Heart right ventricle (tissue), 16 donors: ENCODE results near the gene SLC2A10. TPM values are rescaled to one million over a fixed set of nuclear protein-coding genes. Genes with fewer than 3 reads are reported as not detected.

Experiments used
- ATAC-seq, 8 donors: fragments of 200-7000 bp; cut with Tn5 transposase; one replicate each; pipeline ENCODE4 v1.9.1; 2020; ENCODE audit warnings: mild to moderate bottlenecking in 8 of 8, moderate library complexity in 8 of 8, moderate number of reproducible peaks in 1 of 8
- DNase-seq, 2 donors: peaks; one replicate each; pipeline ENCODE4 v3.0.0-alpha.2; 2020
- H3K27ac ChIP-seq, 10 donors: fragments of 200-600 bp; sonication (generic) in 2 of 10; one replicate each; pipeline versions ENCODE4 v1.5.0 to v1.8.0; 2020 to 2022; ENCODE audit warnings: mild to moderate bottlenecking in 3 of 10
- H3K27me3 ChIP-seq, 7 donors: fragments of 200-600 bp; one replicate each; pipeline ENCODE4 v1.8.0; 2021 to 2022; ENCODE audit warnings: mild to moderate bottlenecking in 2 of 7
- H3K36me3 ChIP-seq, 9 donors: fragments of 200-600 bp; sonication (generic) in 1 of 9; one replicate each; pipeline versions ENCODE4 v1.5.0 to v1.8.0; 2020 to 2022; ENCODE audit warnings: mild to moderate bottlenecking in 2 of 9
- H3K4me1 ChIP-seq, 9 donors: fragments of 200-600 bp; sonication (generic) in 1 of 9; one replicate each; pipeline versions ENCODE4 v1.5.0 to v1.8.0; 2020 to 2022; ENCODE audit warnings: mild to moderate bottlenecking in 4 of 9
- H3K4me3 ChIP-seq, 10 donors: fragments of 200-600 bp; sonication (generic) in 2 of 10; one replicate each; pipeline versions ENCODE4 v1.5.0 to v1.8.0; 2020 to 2022; ENCODE audit warnings: mild to moderate bottlenecking in 7 of 10, moderate library complexity in 2 of 10
- H3K9me3 ChIP-seq, 11 donors: fragments of 200-600 bp in 10 of 11; sonication (generic) in 2 of 11; one replicate each; pipeline versions ENCODE4 v1.5.0 to v1.8.0; 2013 to 2022; ENCODE audit warnings: mild to moderate bottlenecking in 2 of 11, control low read depth in 1 of 11, moderate library complexity in 1 of 11
- WGBS, 2 donors: extraction: QIAGEN DNeasy Blood & Tissue Kit; methylation state at CpG; one replicate each; pipeline ENCODE4 v1.1.7; 2013; ENCODE audit warnings: inconsistent platforms in 1 of 2; 5-methylcytosine and 5-hydroxymethylcytosine counted together
- intact Hi-C, 10 donors: fragments of 100-400 bp; cut with DNase I; formaldehyde crosslinking; loops; one replicate each; pipeline versions ENCODE4 v1.11.1 to v1.14.2; 2022
- polyA plus RNA-seq, 2 donors: library from polyadenylated mRNA; stranded (reverse); fragments of 200-250 nt; gene quantifications; one replicate each; pipeline ENCODE4 v1.2.3, GENCODE V29; 2013
- total RNA-seq, 10 donors: library from RNA; stranded (reverse); fragmentation: NEBNext Ultra II Directional in 3 of 10; extraction: Animal tissue kit (Norgen Biotek cat#: 25700) in 3 of 10; gene quantifications; one replicate each; pipeline versions ENCODE4 v1.2.1 to v1.2.4, GENCODE V29; 2021 to 2023
- TF ChIP-seq, protein P1 (sequence below), 9 donors: fragments of 200-600 bp; sonication (generic) in 2 of 9; IDR thresholded peaks; one replicate each; pipeline versions ENCODE4 v1.5.0 to v1.8.0; 2021 to 2022; ENCODE audit warnings: antibody characterized with exemption in 9 of 9, mild to moderate bottlenecking in 5 of 9, moderate library complexity in 1 of 9
- donor health status: Arrhythmogenic right ventricular cardiomyopathy.
- donor health status: ischemic (EF 13 %, LVEDD 7.1; RV severe dilation, severe dysfunction).
- donor health status: healthy with polysubstance abuse.
- donor health status: DM: no; HTN: yes; CAD: no.
- donor health status: DM: no; HTN: no; CAD: no.
- donor health status: ischemic (EF 25% LVEDD 6.9; RV normal size, moderate dysfunction).
- donor health status: ischemic (EF 25% LVEDD 5.7; RV mildly dilated, moderate dysfunction).
- donor health status: healthy.
- donor health status: DM: yes; HTN: yes; CAD: no.
- donor health status: Ischemic cardiomyopathy.
- donor health status: ischemic (EF 35%, LVEDD 5.7; RV mildly dilated, moderate dysfunction).
- donor health status: nonischemic (EF 11% LVEDD 7.7; RV severe dilation, severe dysfunction).
- donor health status: DM: yes; HTN: yes; CAD: no.
- donor health status: PGD.
- donor health status: ischemic (EF 29% LVEDD 5.4; RV normal size, mild dysfunction).
- donor health status: nonischemic (EF 23%, LVEDD 6.1; RV moderate dilation, normal function).

Gene SLC2A10
- total and polyA plus RNA-seq, 12 donors, result 1.1 to 5.2 (median 2.5) TPM

DNA sequence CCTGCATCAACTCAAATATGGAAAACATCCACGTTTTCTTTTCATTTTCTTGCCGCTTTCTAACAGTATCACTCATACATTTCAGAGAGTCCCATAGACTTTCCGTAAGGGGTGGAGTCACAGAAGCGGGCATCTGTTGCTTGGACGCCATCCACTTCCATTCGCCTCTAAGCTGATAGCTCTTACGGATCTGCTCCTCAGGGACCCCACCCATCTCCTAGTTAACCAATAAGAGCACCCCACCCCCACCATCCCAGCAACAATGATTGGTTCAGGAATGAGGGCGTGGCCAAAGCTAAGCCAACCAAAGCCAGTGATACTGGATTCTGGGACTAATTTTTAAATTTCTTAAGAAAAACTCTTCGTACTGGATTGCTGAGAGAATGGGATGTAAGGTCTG, 42.4 kb downstream of the SLC2A10 start:
- Histone ChIP-seq H3K4me3 (no peak overlapping the region), H3K9me3 (no peaks in the 10 kb centered on the region), H3K36me3 (no peaks in the 10 kb centered on the region), H3K27ac (no peak overlapping the region), H3K4me1 (peaks cover 0 to 4% (median 0%) of the 10 kb centered on the region in 9 donors), H3K27me3 (peaks cover 0 to 23% (median 6%) of the 10 kb centered on the region in 7 donors)
- ATAC-seq (no peak), DNase-seq (no peak)
- intact Hi-C loops, result loop anchor here in 9 of 10 donors (1.0 to 10.0 kb wide), 5 partner anchors 398 to 1873 kb away; partner anchors contain the start of gene NCOA3 (in 1 of the 9)
- TF ChIP-seq, protein P1, sequence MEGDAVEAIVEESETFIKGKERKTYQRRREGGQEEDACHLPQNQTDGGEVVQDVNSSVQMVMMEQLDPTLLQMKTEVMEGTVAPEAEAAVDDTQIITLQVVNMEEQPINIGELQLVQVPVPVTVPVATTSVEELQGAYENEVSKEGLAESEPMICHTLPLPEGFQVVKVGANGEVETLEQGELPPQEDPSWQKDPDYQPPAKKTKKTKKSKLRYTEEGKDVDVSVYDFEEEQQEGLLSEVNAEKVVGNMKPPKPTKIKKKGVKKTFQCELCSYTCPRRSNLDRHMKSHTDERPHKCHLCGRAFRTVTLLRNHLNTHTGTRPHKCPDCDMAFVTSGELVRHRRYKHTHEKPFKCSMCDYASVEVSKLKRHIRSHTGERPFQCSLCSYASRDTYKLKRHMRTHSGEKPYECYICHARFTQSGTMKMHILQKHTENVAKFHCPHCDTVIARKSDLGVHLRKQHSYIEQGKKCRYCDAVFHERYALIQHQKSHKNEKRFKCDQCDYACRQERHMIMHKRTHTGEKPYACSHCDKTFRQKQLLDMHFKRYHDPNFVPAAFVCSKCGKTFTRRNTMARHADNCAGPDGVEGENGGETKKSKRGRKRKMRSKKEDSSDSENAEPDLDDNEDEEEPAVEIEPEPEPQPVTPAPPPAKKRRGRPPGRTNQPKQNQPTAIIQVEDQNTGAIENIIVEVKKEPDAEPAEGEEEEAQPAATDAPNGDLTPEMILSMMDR (IDR thresholded peaks at IDR 0.05), result no peak
- WGBS, 2 donors, result 65 to 66% methylated on average over 9 of the region's 9 CpGs

DNA sequence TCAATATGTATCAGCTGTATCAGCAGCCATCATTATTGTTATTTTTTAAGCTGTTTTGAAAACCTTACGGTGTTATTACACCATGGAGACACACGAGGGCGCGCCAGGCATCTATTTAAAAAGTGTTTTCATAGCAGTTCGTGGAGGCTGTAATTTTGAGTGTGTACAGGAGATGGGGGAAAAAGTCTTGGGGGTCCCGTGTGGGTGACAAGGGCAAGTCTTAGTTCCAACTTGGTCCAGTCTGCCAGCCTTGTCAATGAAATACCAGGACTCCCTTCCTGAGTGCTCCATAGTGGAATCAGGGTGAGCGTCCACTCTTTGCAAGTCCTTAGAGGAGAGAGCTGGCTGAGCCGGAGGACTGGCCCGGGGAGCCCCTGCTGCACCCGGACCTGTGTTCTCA, 43.3 kb downstream of the SLC2A10 start:
- Histone ChIP-seq H3K27me3 (peaks cover 0 to 23% (median 6%) of the 10 kb centered on the region in 7 donors), H3K36me3 (no peaks in the 10 kb centered on the region), H3K4me1 (peaks cover 0 to 4% (median 0%) of the 10 kb centered on the region in 9 donors), H3K27ac (no peak overlapping the region), H3K9me3 (no peaks in the 10 kb centered on the region), H3K4me3 (peak overlapping the region in 1 of 10 donors; percentile 14)
- ATAC-seq (peak in 4 of 8 donors; percentile 7 to 47 (median 37)), DNase-seq (peak; percentile 33 to 56)
- 12 to 16% methylated on average over 10 of the region's 10 CpGs for WGBS, 2 donors
- TF ChIP-seq, protein P1 (IDR thresholded peaks at IDR 0.05), result peak; percentile 34 to 83 (median 75)
- intact Hi-C loops, result loop anchor here in 9 of 10 donors (1.0 to 10.0 kb wide), 5 partner anchors 398 to 1872 kb away; partner anchors contain the start of gene NCOA3 (in 1 of the 9)

DNA sequence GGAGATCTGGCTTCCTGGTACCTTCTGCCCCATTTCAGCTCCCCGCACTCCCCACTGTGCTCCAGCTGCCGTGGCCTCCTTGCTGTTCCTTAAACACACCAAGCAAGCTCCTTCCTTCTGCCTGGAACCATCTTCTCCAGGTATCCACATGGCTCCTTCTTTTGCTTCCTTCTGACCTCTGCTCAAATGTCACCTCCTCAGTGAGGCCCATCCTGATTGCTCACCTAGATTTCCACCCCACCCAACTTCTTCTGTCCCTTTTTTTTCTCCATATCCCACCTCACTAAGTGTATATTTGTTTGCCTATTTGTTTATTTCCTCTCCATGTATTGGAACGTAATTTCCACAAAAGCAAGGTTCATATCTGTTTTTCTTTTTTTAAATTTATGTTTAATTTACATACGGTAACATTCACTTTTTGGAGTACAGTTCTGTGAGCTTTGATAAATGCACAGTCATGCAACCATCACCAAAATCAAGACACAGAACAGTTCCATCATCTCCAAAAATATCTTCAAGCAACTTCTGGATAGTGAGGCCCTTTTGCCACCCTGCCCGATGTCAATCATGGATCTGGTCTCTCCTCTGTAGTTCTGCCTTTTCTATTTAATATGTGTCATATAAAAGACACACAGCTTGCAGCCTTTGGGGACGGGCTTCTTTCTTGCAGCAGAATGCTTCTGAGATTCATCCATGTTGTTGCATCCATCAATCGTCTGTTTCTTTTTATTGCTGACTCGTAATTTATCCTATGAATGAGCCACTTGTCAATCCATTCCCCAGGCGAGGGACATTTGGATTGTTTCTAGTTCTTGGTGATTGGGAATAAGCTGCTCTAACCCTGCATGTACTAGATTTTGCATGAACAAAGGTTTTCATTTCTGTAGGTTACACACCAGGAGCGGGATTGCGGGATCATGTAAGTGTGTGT, 46.3 kb downstream of the SLC2A10 start:
- 90 to 91% methylated on average over 11 of the region's 11 CpGs for WGBS, 2 donors
- H3K27me3 ChIP-seq, result peaks cover 0 to 27% (median 6%) of the 10 kb centered on the region in 7 donors
- TF ChIP-seq, protein P1 (IDR thresholded peaks at IDR 0.05), result no peak
- intact Hi-C loops, result loop anchor here in 9 of 10 donors (5.0 to 10.0 kb wide), 6 partner anchors 392 to 1869 kb away; partner anchors contain the start of gene NCOA3 (in 1 of the 9)
- H3K36me3 ChIP-seq, result no peaks in the 10 kb centered on the region
- DNase-seq, result no peak
- no peak overlapping the region for H3K4me3 ChIP-seq
- no peak for ATAC-seq
- no peak overlapping the region for H3K27ac ChIP-seq
- no peaks in the 10 kb centered on the region for H3K9me3 ChIP-seq
- peaks cover 0 to 4% (median 0%) of the 10 kb centered on the region in 9 donors for H3K4me1 ChIP-seq

DNA sequence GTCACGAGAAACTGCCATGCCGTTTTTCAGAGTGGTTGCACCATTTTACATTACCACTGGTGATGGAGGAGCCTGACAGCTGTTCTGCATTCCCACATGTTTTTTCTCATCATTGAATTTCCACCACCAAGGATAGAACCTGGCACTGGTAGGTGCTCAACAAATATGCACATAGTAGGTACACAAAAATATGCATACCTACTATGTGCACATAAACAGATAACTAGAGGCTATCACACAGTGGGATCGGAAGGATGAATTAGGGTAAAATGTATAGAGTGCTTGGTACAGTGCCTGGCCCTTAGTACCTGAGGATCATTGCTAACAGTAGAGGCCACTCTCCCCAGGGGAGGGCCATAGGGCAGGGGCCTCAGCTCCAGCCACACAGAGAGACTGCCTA, 47.0 kb downstream of the SLC2A10 start:
- H3K4me3 ChIP-seq, result no peak overlapping the region
- H3K4me1 ChIP-seq, result peaks cover 0 to 4% (median 0%) of the 10 kb centered on the region in 9 donors
- TF ChIP-seq, protein P1 (IDR thresholded peaks at IDR 0.05), result no peak
- no peaks in the 10 kb centered on the region for H3K36me3 ChIP-seq
- no peak overlapping the region for H3K27ac ChIP-seq
- intact Hi-C loops, result loop anchor here in 9 of 10 donors (5.0 to 10.0 kb wide), 6 partner anchors 391 to 1868 kb away; partner anchors contain the start of gene NCOA3 (in 1 of the 9)
- WGBS, 2 donors, result 91% methylated on average over 3 of the region's 3 CpGs
- ATAC-seq, result no peak
- H3K27me3 ChIP-seq, result peaks cover 0 to 28% (median 6%) of the 10 kb centered on the region in 7 donors
- DNase-seq, result no peak
- no peaks in the 10 kb centered on the region for H3K9me3 ChIP-seq
